Measurements from ENCODE around the gene ZNF385A.

The ZNF385A gene

GRCh38 chr12:54415221-54415929, 30.8 kb upstream of the ZNF385A start:
- DNase-seq = no peak

GRCh38 chr12:54413284-54414190, 29.0 kb upstream of the ZNF385A start:
- peak; percentile 71 for DNase-seq

- no peak for DNase-seq
Observed at GRCh38 chr12:54412786-54413185, 28.3 kb upstream of the ZNF385A start.

- DNase-seq = no peak
Observed at GRCh38 chr12:54412348-54412747, 27.8 kb upstream of the ZNF385A start.

- peak; percentile 50 for DNase-seq
Observed at GRCh38 chr12:54411391-54412241, 27.1 kb upstream of the ZNF385A start.

- no peak for DNase-seq
Observed at GRCh38 chr12:54409267-54409666, 24.7 kb upstream of the ZNF385A start.

GRCh38 chr12:54407183-54407905, 22.8 kb upstream of the ZNF385A start:
- DNase-seq = no peak

- no peak for DNase-seq
Observed at GRCh38 chr12:54405573-54405972, 21.0 kb upstream of the ZNF385A start.

GRCh38 chr12:54405106-54405505, 20.6 kb upstream of the ZNF385A start:
- no peak for DNase-seq

GRCh38 chr12:54404061-54405004, 19.8 kb upstream of the ZNF385A start:
- DNase-seq = peak; percentile 70

GRCh38 chr12:54401119-54401518, 16.6 kb upstream of the ZNF385A start:
- DNase-seq = no peak

- peak; percentile 90 for DNase-seq
Observed at GRCh38 chr12:54398995-54399793, 14.7 kb upstream of the ZNF385A start.

- no peak for DNase-seq
Observed at GRCh38 chr12:54398218-54398617, 13.7 kb upstream of the ZNF385A start.

GRCh38 chr12:54397157-54397556, 12.6 kb upstream of the ZNF385A start:
- DNase-seq = no peak

- DNase-seq = no peak
Observed at GRCh38 chr12:54395545-54395944, 11.0 kb upstream of the ZNF385A start.

GRCh38 chr12:54394986-54395385, 10.5 kb upstream of the ZNF385A start:
- no peak for DNase-seq

- DNase-seq = peak; percentile 36
Observed at GRCh38 chr12:54394281-54394719, 9.8 kb upstream of the ZNF385A start.

- DNase-seq = no peak
Observed at GRCh38 chr12:54393743-54394142, 9.2 kb upstream of the ZNF385A start.

- no peak for DNase-seq
Observed at GRCh38 chr12:54393207-54393609, 8.7 kb upstream of the ZNF385A start.

Measured in T-helper 9 cell (primary cell).